GM21528 (cell line): ENCODE data around the gene ACBD4.

Source experiments
- ATAC-seq: cut with Tn5 transposase; IDR thresholded peaks from one replicate; pipeline ENCODE4 v1.9.1; 2021; ENCODE audit warnings: mild to moderate bottlenecking, moderate library complexity; ENCODE audit not compliant: unreplicated experiment, low FRiP score

ACBD4 gene

DNA sequence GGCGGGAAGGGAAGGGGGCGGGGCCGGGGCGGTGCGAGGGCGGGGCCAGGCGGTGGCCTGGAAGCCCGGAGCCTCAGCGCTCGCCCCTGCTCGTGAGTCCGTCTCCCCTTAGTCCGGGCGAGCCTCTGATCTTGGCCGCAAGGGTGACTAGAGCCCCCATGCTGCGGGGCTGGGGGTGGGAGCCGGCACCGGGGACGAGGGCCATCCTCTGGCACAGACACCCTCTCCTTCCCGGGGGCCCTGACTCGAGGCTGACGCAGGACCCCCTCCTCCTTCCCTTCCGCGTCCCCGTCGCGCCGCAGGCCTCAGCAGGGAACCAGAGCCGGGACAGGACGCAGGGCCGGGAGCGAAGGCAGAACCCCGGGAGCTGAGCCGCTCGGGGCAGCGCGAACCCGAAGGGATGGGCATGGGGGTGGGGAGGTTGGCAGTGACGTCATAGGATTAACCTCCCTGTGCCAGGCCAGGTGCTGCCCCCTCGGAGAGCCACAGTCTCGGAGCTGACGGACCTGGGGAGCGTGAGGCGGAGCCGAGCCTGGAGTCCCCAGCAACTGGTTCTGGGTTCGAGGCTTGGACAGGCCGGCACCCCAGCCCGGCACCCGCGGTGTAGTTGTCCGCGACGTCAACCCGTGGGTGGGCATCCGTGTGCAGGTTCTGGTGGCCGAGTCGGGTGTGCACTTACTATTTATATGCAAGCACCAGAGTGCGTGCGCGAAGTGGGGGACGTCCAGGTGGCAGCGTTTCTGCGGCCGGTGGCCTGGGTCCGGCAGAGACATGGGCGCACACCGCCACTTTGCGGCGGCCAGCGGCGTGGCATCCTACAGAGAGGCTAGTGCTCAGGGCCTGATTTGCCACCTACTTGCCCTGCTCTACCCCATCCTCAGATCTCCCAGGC is 2.7 kb upstream of the ACBD4 start:
- no peak for ATAC-seq

- ATAC-seq = no peak
These were observed 698 bp downstream of the ACBD4 start for GRCh38 chr17:45135978-45136791.

- no peak for ATAC-seq
These were observed 1.5 kb downstream of the ACBD4 start for GRCh38 chr17:45136846-45137560.

- no peak for ATAC-seq
These were observed 2.2 kb downstream of the ACBD4 start for GRCh38 chr17:45137561-45138305.

DNA sequence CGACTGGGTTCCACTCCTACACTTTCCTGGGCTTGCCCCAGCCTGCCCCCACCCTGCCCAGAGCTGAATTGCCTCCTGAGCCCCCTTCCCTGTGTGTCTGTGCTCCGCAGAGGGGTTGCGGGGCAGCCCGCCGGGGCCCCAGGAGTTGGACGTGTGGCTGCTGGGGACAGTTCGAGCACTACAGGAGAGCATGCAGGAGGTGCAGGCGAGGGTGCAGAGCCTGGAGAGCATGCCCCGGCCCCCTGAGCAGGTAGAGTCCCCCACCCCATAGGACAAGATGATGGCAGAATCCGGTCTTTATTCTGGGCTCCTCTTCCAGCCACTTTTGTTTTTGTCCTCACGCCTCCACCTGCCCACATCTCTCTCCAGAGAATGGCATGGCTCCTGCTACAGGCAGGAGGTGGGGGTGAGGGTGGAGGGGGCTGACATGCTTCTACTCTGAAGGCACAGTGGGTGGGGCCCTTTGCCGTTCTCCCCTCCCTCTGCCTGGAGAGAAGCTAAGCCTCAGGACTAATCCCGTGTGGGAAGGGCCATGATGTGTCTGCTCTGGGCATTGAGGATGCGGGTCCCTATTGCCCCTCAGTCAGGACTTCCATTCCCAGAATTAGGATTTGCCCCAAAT is 3.5 kb downstream of the ACBD4 start:
- ATAC-seq = no peak

GRCh38 chr17:45139533-45139920 is 4.0 kb downstream of the ACBD4 start:
- no peak for ATAC-seq

DNA sequence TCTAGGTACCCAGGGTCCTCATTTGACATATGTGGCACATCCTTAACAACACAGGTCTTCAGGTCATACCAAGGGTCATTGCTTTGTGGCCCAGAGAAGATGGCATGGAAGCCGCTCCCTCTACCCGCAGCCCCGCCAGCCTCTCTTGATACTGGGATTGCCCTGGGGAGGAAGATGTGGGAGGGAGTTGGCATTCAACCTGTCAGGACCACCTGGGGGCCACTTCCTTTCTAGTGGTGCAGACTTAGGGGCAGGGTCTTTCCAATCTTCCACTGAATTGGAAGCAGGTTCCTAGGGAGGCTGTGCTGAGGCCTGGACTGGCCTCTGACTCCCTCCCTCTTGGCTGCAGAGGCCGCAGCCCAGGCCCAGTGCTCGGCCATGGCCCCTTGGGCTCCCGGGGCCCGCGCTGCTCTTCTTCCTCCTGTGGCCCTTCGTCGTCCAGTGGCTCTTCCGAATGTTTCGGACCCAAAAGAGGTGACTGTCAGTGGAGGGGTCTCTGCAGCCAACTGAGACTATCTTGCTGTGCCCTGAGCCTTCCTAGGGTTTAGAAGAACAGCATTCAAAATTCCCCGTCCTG is 7.7 kb downstream of the ACBD4 start:
- no peak for ATAC-seq

DNA sequence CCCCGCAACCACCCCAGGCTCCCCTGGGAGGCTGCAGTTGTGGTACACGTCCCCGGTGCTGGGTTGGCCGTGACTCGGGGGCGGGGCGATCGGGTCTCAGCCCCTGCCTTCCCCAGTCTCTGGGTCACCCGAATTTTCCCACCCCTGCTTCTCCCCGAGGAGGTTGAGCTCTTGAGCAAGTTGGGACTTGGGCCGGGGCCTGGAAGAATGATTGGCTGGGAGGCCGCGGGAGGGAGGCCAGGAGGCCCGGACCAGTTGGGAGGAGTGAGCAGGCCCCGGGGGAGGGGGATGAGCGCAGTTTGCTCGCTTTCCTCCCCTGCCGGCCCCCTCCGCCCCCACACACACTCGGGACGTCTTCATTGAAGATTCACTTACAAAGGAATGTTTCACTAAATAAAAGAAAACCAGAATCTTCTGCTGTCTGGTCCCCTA is 8.3 kb downstream of the ACBD4 start:
- ATAC-seq = no peak

DNA sequence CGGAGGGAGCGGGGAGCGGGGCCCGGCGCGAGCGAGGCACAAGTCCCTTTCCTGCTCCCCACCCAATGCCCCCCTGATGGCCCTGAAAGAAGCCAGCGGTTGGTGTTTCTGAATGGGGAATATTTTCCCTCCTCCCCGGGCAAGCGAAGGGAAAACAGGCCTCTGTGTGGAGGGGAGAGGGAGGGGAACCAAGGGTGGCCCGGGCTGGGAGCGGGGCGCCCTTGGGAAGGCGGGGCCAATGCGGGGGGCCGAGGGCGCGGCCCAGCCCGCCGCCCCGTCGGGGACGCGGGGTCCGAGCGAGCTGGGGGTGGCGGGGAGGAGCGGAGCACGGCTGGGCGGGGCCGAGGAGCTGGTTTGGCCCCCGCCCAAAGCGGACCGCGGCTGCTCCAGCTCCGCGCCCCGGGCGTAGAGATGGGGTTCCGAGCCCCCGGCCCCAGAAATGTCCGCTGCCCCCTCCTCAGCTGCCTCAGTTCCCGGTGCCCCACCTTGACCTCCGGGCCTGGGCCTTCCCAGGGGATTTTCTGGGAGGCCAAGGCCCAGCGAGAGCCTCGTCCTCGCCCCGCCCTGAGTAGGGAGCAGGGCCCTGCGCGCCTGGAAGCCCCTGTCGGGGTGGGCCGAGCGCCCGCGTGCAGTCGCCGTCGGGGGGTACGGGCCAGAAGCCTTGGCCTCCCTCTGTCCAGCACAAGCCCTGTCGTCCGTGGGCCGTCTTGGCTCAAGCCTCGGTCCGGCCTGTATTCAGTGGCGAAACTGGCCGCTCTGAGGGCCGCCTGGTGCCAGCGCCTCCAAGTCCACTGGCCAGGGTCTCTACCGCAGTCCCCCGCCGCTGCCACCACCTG is 8.9 kb downstream of the ACBD4 start:
- ATAC-seq = no peak

- no peak for ATAC-seq
These were observed 9.5 kb downstream of the ACBD4 start for GRCh38 chr17:45145035-45145389.

DNA sequence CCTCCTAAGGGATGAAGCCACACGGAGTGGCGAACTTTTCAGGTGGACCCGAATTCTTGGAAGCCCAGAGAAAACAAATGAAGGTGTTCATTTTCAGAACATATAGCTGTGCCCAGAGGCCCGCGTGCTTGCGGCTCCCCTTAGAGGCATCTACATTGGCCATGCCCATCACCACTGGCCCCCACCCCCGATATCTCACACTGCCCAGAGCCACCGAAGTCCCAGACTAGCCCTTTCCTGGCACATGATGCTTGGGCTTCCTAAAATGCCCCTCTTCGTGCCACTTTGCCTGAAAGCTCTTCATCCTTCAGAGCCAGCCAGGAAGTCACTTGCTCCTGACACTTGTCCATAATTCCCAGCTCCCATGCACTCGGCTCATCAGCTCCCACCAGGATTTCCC is 10.7 kb downstream of the ACBD4 start:
- ATAC-seq = no peak

DNA sequence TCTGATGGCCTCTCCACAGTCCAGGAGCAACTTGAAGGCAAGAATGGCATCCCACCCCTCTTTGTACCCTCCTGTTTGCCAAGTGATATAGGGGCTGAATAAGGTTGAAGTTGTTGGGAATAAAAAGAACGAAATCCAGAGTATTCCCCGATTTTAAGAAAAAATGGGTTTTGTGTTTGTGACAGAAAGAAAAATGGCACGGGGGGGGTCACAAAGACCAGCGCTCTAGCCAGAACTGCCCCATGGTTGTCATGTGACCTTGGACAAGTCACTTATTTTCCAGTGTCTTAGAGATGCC is 11.1 kb downstream of the ACBD4 start:
- no peak for ATAC-seq

GRCh38 chr17:45146890-45147580 is 11.5 kb downstream of the ACBD4 start:
- ATAC-seq = no peak

DNA sequence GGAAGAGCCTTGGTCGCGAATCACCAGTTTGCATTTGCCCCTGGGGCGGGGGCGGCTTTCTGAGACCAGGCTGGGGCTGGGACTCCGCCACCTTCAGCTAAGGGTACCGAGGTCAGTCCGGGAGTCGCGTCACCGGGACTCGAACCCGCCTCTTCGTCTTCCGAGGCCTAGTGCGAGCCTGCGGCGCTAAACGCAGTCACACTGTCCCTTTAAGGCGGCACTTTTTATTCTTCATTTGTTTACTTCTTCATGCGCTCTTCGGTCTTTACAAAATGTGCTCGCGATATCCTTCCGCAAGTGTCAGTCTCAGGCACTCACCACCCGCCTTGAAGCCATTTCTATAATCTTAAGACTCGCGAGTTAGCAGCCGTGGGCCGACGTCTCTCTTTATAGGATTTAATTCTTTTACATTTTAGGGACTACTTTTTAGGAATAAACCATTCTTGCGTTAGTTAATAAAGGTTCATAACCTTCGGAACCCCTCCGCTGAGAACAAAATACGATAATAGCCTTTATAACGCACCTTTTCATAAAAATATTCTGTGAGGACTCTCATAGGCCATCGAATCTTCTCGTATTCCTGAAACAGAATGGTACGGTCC is 12.2 kb downstream of the ACBD4 start:
- no peak for ATAC-seq

DNA sequence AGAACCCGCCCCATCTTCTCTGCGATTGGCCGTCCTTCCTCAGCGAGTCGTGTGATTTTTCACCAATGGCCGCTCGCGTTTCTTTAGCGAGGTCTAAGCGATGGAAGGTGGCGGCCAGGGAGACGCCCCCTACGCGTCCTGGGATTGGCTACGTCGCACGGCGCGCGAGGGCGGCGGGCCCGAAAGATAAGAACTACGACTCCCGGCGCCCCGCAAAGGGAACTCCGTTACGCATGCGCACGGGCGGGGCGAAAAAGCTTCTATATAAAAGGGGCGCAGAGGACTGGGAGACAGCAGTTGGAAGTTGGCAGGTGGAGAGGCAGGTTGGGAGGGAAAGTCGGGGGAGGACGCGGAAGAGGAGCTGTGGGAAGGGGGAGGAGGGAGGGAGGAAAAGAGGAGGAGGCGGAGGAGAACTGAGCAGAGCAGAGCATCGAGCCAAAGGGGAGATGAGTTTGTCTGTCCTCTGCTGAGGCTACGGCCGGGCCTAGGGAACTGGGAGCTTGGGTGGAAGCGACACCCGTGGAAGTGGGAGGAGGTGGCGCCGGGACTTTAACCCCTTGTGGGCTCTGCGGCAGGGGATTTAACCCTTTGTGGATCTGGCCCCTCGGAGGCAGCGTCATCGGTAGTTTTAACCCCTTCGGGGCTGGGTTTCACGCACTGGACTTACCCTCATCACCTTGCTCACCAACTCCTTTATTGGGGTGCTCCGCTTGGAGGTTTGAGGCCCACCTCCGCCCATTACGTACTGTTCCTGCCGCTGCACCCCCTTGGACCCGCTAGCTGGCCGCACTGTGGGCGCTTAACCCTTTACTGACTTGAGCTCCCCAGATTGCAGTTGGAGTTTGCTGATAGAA is 12.9 kb downstream of the ACBD4 start, which contains the start of gene HEXIM1:
TSS of gene HEXIM1 (plus strand) at position 293 of the 854 bp plus-strand sequence. CDS start 716 bp downstream, outside the sequence.
- peak; percentile 72 for ATAC-seq

- ATAC-seq = peak; percentile 26
These were observed 13.7 kb downstream of the ACBD4 start for GRCh38 chr17:45149037-45149668.
